ENCODE measurements around the gene FILIP1L. TPM values are rescaled to one million over a fixed set of nuclear protein-coding genes. Genes with fewer than 3 reads are reported as not detected.

FILIP1L gene
- total RNA-seq, 4 donors from 2014 or later: 4.4 to 17.7 (median 13.2) TPM

DNA sequence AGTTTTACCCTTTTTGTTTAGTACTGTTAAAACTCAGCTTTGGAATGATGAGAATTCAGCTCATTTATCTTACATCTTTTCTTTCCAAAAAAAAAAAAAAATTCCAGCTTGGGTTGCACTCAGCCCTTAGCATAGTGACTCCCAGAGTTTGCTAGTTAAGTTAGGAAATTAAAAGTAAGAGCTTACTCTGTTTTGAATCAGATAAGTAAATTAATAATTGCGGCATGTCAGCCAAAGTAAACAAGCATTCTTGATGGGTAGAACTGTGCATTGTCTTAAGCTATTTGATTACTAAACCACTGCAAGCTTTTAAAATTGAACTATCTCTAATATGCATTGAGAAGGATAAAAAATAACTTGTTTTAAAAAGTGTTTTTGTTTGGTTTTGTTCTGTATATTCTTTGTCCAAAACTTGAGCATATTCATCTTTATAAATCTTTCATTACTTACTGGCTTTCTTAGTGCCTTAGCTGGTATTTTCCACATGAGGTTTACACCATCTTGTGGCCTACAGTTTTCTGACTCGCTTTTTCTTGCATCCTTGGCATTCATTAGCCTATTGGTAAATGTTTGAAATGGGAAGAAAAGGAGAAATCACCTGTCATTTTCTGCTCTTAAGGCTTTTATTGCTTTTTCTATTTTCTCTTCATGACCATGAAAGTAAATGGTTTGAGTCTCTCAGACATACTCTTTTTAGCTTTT is 107.6 kb downstream of the FILIP1L start:
- H3K36me3 ChIP-seq: no peaks in the 10 kb centered on the region
- intact Hi-C loops (cut with DNase I): no loop called here
- no peak for DNase-seq
- no peak overlapping the region for H3K27ac ChIP-seq
- WGBS, 2 donors: 66 to 69% methylated on average over 2 of the region's 2 CpGs
- H3K27me3 ChIP-seq: no peaks in the 10 kb centered on the region
- H3K4me1 ChIP-seq: peaks cover 6 to 8% of the 10 kb centered on the region in 2 donors
- TF ChIP-seq CTCF (IDR thresholded peaks at IDR 0.05): no peak
- TF ChIP-seq POLR2A (IDR thresholded peaks at IDR 0.05): no peak
- H3K9me3 ChIP-seq: no peaks in the 10 kb centered on the region
- no peak overlapping the region for H3K4me3 ChIP-seq (replicated peaks in 1 of 3)

- WGBS, 2 donors: 72 to 99% methylated on average over 2 of the region's 2 CpGs
- Histone ChIP-seq H3K4me3 (replicated peaks in 1 of 3) (no peak overlapping the region), H3K4me1 (peaks cover 6 to 8% of the 10 kb centered on the region in 2 donors), H3K9me3 (no peaks in the 10 kb centered on the region), H3K27me3 (no peaks in the 10 kb centered on the region), H3K36me3 (no peaks in the 10 kb centered on the region), H3K27ac (no peak overlapping the region)
- TF ChIP-seq CTCF (IDR thresholded peaks at IDR 0.05) (no peak), POLR2A (IDR thresholded peaks at IDR 0.05) (no peak)
- intact Hi-C loops (cut with DNase I): no loop called here
- DNase-seq: no peak
Observed at GRCh38 chr3:100005665-100006393, 108.5 kb downstream of the FILIP1L start.

GRCh38 chr3:100004931-100005330 is 109.4 kb downstream of the FILIP1L start:
- no peaks in the 10 kb centered on the region for H3K36me3 ChIP-seq
- 80 to 85% methylated on average over 1 of the region's 1 CpG for WGBS, 2 donors
- no peak overlapping the region for H3K27ac ChIP-seq
- H3K4me1 ChIP-seq: peaks cover 6 to 8% of the 10 kb centered on the region in 2 donors
- DNase-seq: no peak
- intact Hi-C loops (cut with DNase I): no loop called here
- TF ChIP-seq POLR2A (IDR thresholded peaks at IDR 0.05) (no peak), CTCF (IDR thresholded peaks at IDR 0.05) (no peak)
- no peak overlapping the region for H3K4me3 ChIP-seq (replicated peaks in 1 of 3)
- no peaks in the 10 kb centered on the region for H3K9me3 ChIP-seq
- H3K27me3 ChIP-seq: no peaks in the 10 kb centered on the region

DNA sequence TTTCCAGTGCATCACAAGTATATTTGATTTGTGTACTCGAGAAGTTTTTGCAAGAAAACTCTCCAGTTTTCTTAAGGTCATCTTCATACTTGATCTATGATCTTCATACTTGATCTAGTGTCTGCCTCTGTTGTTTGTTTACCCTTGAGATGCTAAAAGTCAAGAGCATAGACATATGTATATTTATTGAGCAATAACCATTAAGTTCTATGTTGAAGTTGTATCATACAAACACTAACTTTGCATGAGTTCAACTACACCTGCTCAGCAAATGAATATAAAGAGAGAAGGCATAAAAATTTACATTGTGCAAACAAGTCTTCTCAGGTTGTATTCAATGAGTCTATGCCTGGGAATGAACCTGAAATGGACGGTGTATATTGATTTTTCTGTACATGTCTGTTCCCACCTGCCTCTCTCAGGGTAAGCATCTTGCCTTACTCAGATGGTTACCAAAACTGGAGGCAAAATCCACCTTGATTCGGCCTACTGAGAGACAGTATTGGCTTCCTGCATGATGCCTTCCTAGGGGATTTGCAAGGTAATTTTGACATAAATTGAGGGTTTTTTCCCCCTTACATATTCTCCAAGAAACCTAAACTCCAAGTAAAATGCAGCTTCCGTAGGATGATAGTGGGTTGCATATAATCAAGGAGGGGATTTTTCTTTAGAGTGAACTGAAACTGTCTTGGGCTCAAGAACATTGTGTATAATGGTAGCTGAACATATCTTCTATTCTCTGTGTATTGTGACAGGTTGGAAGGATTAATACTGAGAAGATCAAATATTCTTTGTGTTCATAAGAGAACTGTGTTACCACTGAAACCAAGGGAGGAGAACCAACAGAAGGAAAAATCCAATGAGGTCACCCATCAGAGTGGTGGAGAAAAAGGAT is 110.4 kb downstream of the FILIP1L start:
- Histone ChIP-seq H3K36me3 (no peaks in the 10 kb centered on the region), H3K27me3 (no peaks in the 10 kb centered on the region), H3K4me1 (peaks cover 6 to 8% of the 10 kb centered on the region in 2 donors), H3K9me3 (no peaks in the 10 kb centered on the region), H3K4me3 (replicated peaks in 1 of 3) (no peak overlapping the region), H3K27ac (no peak overlapping the region)
- TF ChIP-seq CTCF (IDR thresholded peaks at IDR 0.05) (no peak), POLR2A (IDR thresholded peaks at IDR 0.05) (no peak)
- intact Hi-C loops (cut with DNase I): no loop called here
- DNase-seq: no peak
- 96 to 100% methylated on average over 4 of the region's 4 CpGs for WGBS, 2 donors

Measured in thyroid gland (tissue), 4 donors.